NB4 (cell line): ENCODE measurements around the gene ARHGAP23.
A peak's percentile ranks its signal among the peaks of the same experiment; 100 is the strongest.
"Not testable (repeated sequence)": the region's sequence is repeated elsewhere in the genome, so short reads cannot be mapped to it uniquely, and the experiment has no call there.

ENCODE experiments used
- DNase-seq: peaks from one replicate; pipeline ENCODE4 v3.0.0; 2010; ENCODE audit warnings: low read depth
- H3K4me3 ChIP-seq: one replicate; pipeline ENCODE4 v1.5.1; 2011; ENCODE audit warnings: mild to moderate bottlenecking, low read depth, low read length, moderate library complexity
- CTCF ChIP-seq: IDR thresholded peaks from one replicate; pipeline ENCODE4 v1.5.1; 2012; ENCODE audit warnings: low read depth, low read length
- MAX ChIP-seq: IDR thresholded peaks from 2 replicates; pipeline ENCODE4 v1.6.1; 2011; ENCODE audit warnings: low read depth, low read length
- MYC ChIP-seq: IDR thresholded peaks from 2 replicates; pipeline ENCODE4 v1.6.1; 2011; ENCODE audit warnings: low read depth, low read length
- POLR2A ChIP-seq: IDR thresholded peaks from 2 replicates; pipeline ENCODE4 v1.6.1; 2011; ENCODE audit warnings: mild to moderate bottlenecking; ENCODE audit not compliant: insufficient read length; ENCODE audit errors: extremely low read depth

ARHGAP23 gene

GRCh38 chr17:38508954-38509771 is 80.9 kb downstream of the ARHGAP23 start:
- no peak overlapping the region for H3K4me3 ChIP-seq
- TF ChIP-seq MYC (no peak), CTCF (peak; percentile 29)
- DNase-seq = peak; percentile 34

GRCh38 chr17:38509772-38510420 is 81.6 kb downstream of the ARHGAP23 start:
- no peak for DNase-seq
- TF ChIP-seq MAX (no peak), CTCF (no peak), MYC (no peak), POLR2A (no peak)
- H3K4me3 ChIP-seq = no peak overlapping the region

GRCh38 chr17:38510421-38511149 is 82.3 kb downstream of the ARHGAP23 start:
- no peak overlapping the region for H3K4me3 ChIP-seq
- DNase-seq = no peak
- TF ChIP-seq POLR2A (no peak), MAX (no peak), MYC (no peak), CTCF (no peak)

GRCh38 chr17:38511150-38512108 is 83.2 kb downstream of the ARHGAP23 start:
- TF ChIP-seq CTCF (no peak), MAX (no peak), MYC (no peak), POLR2A (no peak)
- DNase-seq = no peak
- no peak overlapping the region for H3K4me3 ChIP-seq

- no peak for DNase-seq
- no peak for TF ChIP-seq POLR2A
- no peak for TF ChIP-seq MAX
- no peak overlapping the region for H3K4me3 ChIP-seq
Measured at GRCh38 chr17:38512473-38513058, 84.3 kb downstream of the ARHGAP23 start.

- DNase-seq = not testable (repeated sequence)
Measured at GRCh38 chr17:38526526-38526925, 98.3 kb downstream of the ARHGAP23 start.

GRCh38 chr17:38528141-38528540 is 99.9 kb downstream of the ARHGAP23 start:
- not testable (repeated sequence) for DNase-seq

More at GRCh38 chr17:38526526-38526925, 98.3 kb downstream of the ARHGAP23 start:
- not testable (repeated sequence) for H3K4me3 ChIP-seq

GRCh38 chr17:38530856-38531255 is 102.6 kb downstream of the ARHGAP23 start:
- not testable (repeated sequence) for DNase-seq, H3K4me3 ChIP-seq

More at GRCh38 chr17:38528141-38528540, 99.9 kb downstream of the ARHGAP23 start:
- H3K4me3 ChIP-seq = not testable (repeated sequence)

GRCh38 chr17:38531761-38532160 is 103.5 kb downstream of the ARHGAP23 start:
- H3K4me3 ChIP-seq, DNase-seq: not testable (repeated sequence)
